Memory B cell (primary cell): ENCODE results near the gene KIAA0232.
"Not testable (repeated sequence)": the region's sequence is repeated elsewhere in the genome, so short reads cannot be mapped to it uniquely, and the experiment has no call there.

ENCODE experiments used
- ATAC-seq: fragments of 150-1000 bp; cut with Tn5 transposase; 2 replicates; pipeline ENCODE4 v1.10.0; 2021; ENCODE audit warnings: low read depth, mild to moderate bottlenecking, moderate library complexity
- DNase-seq, 2 donors: peaks; one replicate each; pipeline ENCODE4 v3.0.0; 2022; ENCODE audit warnings: low spot score in 2 of 2
- H3K27ac Mint-ChIP-seq: one replicate; pipeline ENCODE4 v1.8.0; 2022; ENCODE audit warnings: mild to moderate bottlenecking, moderate library complexity, mixed read lengths
- H3K27me3 Mint-ChIP-seq: one replicate; pipeline ENCODE4 v1.8.0; 2022; ENCODE audit warnings: mixed read lengths
- H3K36me3 Mint-ChIP-seq: one replicate; pipeline ENCODE4 v1.8.0; 2022; ENCODE audit warnings: mild to moderate bottlenecking, mixed read lengths
- H3K4me1 Mint-ChIP-seq: one replicate; pipeline ENCODE4 v1.8.0; 2022; ENCODE audit warnings: mixed read lengths
- H3K4me3 Mint-ChIP-seq: one replicate; pipeline ENCODE4 v1.8.0; 2022; ENCODE audit warnings: mild to moderate bottlenecking, moderate library complexity, mixed read lengths
- H3K9me3 Mint-ChIP-seq: one replicate; pipeline ENCODE4 v1.8.0; 2022; ENCODE audit warnings: mixed read lengths

The KIAA0232 gene

GRCh38 chr4:6824772-6825402 is 42.4 kb downstream of the KIAA0232 start:
- H3K4me3 Mint-ChIP-seq, result no peak overlapping the region
- peaks cover 2% of the 10 kb centered on the region for H3K4me1 Mint-ChIP-seq
- DNase-seq, result no peak
- no peak overlapping the region for H3K27ac Mint-ChIP-seq
- no peaks in the 10 kb centered on the region for H3K27me3 Mint-ChIP-seq
- no peak for ATAC-seq
- H3K36me3 Mint-ChIP-seq, result peaks cover 15% of the 10 kb centered on the region
- H3K9me3 Mint-ChIP-seq, result peaks cover 1% of the 10 kb centered on the region

- no peak overlapping the region for H3K4me3 Mint-ChIP-seq
- H3K27ac Mint-ChIP-seq, result no peak overlapping the region
- no peak for DNase-seq
- ATAC-seq, result no peak
- H3K27me3 Mint-ChIP-seq, result no peaks in the 10 kb centered on the region
- H3K9me3 Mint-ChIP-seq, result no peaks in the 10 kb centered on the region
- peaks cover 15% of the 10 kb centered on the region for H3K36me3 Mint-ChIP-seq
- H3K4me1 Mint-ChIP-seq, result peaks cover 2% of the 10 kb centered on the region
These were observed 42.9 kb downstream of the KIAA0232 start for GRCh38 chr4:6825403-6825802.

- H3K9me3 Mint-ChIP-seq, result no peaks in the 10 kb centered on the region
- H3K4me3 Mint-ChIP-seq, result no peak overlapping the region
- DNase-seq (no peak), ATAC-seq (no peak)
- no peaks in the 10 kb centered on the region for H3K27me3 Mint-ChIP-seq
- H3K36me3 Mint-ChIP-seq, result peaks cover 21% of the 10 kb centered on the region
- H3K27ac Mint-ChIP-seq, result no peak overlapping the region
- H3K4me1 Mint-ChIP-seq, result peaks cover 2% of the 10 kb centered on the region
These were observed 44.4 kb downstream of the KIAA0232 start for GRCh38 chr4:6826781-6827508.

- H3K4me3 Mint-ChIP-seq, result no peak overlapping the region
These were observed 46.6 kb downstream of the KIAA0232 start for GRCh38 chr4:6829086-6829485.

GRCh38 chr4:6834867-6835266 is 52.3 kb downstream of the KIAA0232 start:
- ATAC-seq (no peak), DNase-seq (no peak)
- Mint-ChIP-seq H3K4me3 (no peak overlapping the region), H3K27ac (no peak overlapping the region), H3K36me3 (peaks cover 28% of the 10 kb centered on the region), H3K4me1 (peaks cover 4% of the 10 kb centered on the region), H3K27me3 (no peaks in the 10 kb centered on the region), H3K9me3 (peaks cover 2% of the 10 kb centered on the region)

More at GRCh38 chr4:6829086-6829485, 46.6 kb downstream of the KIAA0232 start:
- H3K4me1 Mint-ChIP-seq, result peaks cover 2% of the 10 kb centered on the region
- peaks cover 30% of the 10 kb centered on the region for H3K36me3 Mint-ChIP-seq
- H3K9me3 Mint-ChIP-seq, result no peaks in the 10 kb centered on the region
- no peak overlapping the region for H3K27ac Mint-ChIP-seq
- ATAC-seq (no peak), DNase-seq (no peak)
- H3K27me3 Mint-ChIP-seq, result no peaks in the 10 kb centered on the region

- H3K27ac Mint-ChIP-seq, DNase-seq: not testable (repeated sequence)
These were observed 53.1 kb downstream of the KIAA0232 start for GRCh38 chr4:6835616-6836015.

GRCh38 chr4:6837106-6837505 is 54.6 kb downstream of the KIAA0232 start:
- not testable (repeated sequence) for H3K4me1 Mint-ChIP-seq, ATAC-seq, H3K27ac Mint-ChIP-seq

More at GRCh38 chr4:6835616-6836015, 53.1 kb downstream of the KIAA0232 start:
- H3K4me1 Mint-ChIP-seq, H3K4me3 Mint-ChIP-seq, H3K27me3 Mint-ChIP-seq, ATAC-seq, H3K9me3 Mint-ChIP-seq: not testable (repeated sequence)
- H3K36me3 Mint-ChIP-seq, result peaks cover 28% of the 10 kb centered on the region

GRCh38 chr4:6839579-6839978 is 57.1 kb downstream of the KIAA0232 start:
- peaks cover 24% of the 10 kb centered on the region for H3K36me3 Mint-ChIP-seq
- no peak overlapping the region for H3K27ac Mint-ChIP-seq
- H3K27me3 Mint-ChIP-seq, result no peaks in the 10 kb centered on the region
- H3K4me3 Mint-ChIP-seq, result no peak overlapping the region
- peaks cover 4% of the 10 kb centered on the region for H3K4me1 Mint-ChIP-seq
- ATAC-seq (no peak), DNase-seq (no peak)
- H3K9me3 Mint-ChIP-seq, result peaks cover 2% of the 10 kb centered on the region

More at GRCh38 chr4:6837106-6837505, 54.6 kb downstream of the KIAA0232 start:
- DNase-seq, H3K9me3 Mint-ChIP-seq, H3K4me3 Mint-ChIP-seq, H3K27me3 Mint-ChIP-seq: not testable (repeated sequence)
- H3K36me3 Mint-ChIP-seq, result peaks cover 21% of the 10 kb centered on the region

- Mint-ChIP-seq H3K4me1 (peaks cover 4% of the 10 kb centered on the region), H3K4me3 (no peak overlapping the region), H3K27ac (no peak overlapping the region), H3K9me3 (peaks cover 2% of the 10 kb centered on the region), H3K27me3 (no peaks in the 10 kb centered on the region), H3K36me3 (peaks cover 26% of the 10 kb centered on the region)
- ATAC-seq (no peak), DNase-seq (no peak)
These were observed 57.8 kb downstream of the KIAA0232 start for GRCh38 chr4:6840062-6840976.

GRCh38 chr4:6845027-6845426 is 62.5 kb downstream of the KIAA0232 start:
- Mint-ChIP-seq H3K4me3 (no peak overlapping the region), H3K9me3 (no peaks in the 10 kb centered on the region), H3K36me3 (peaks cover 23% of the 10 kb centered on the region), H3K27me3 (no peaks in the 10 kb centered on the region), H3K27ac (no peak overlapping the region), H3K4me1 (peaks cover 3% of the 10 kb centered on the region)
- DNase-seq (no peak), ATAC-seq (no peak)

GRCh38 chr4:6845574-6845973 is 63.0 kb downstream of the KIAA0232 start:
- Mint-ChIP-seq H3K4me1 (peaks cover 3% of the 10 kb centered on the region), H3K27ac (no peak overlapping the region), H3K36me3 (peaks cover 25% of the 10 kb centered on the region), H3K9me3 (no peaks in the 10 kb centered on the region), H3K4me3 (no peak overlapping the region), H3K27me3 (no peaks in the 10 kb centered on the region)
- no peak for DNase-seq
- no peak for ATAC-seq

- Mint-ChIP-seq H3K4me1 (peaks cover 3% of the 10 kb centered on the region), H3K9me3 (no peaks in the 10 kb centered on the region), H3K27ac (no peak overlapping the region), H3K27me3 (no peaks in the 10 kb centered on the region), H3K36me3 (peaks cover 27% of the 10 kb centered on the region), H3K4me3 (no peak overlapping the region)
- DNase-seq, result no peak
- no peak for ATAC-seq
These were observed 64.7 kb downstream of the KIAA0232 start for GRCh38 chr4:6847178-6847577.

- Mint-ChIP-seq H3K9me3 (no peaks in the 10 kb centered on the region), H3K27ac (no peak overlapping the region), H3K36me3 (peaks cover 25% of the 10 kb centered on the region), H3K4me3 (no peak overlapping the region), H3K4me1 (peaks cover 7% of the 10 kb centered on the region), H3K27me3 (no peaks in the 10 kb centered on the region)
- DNase-seq (no peak), ATAC-seq (no peak)
These were observed 66.3 kb downstream of the KIAA0232 start for GRCh38 chr4:6848717-6849305.

- peaks cover 13% of the 10 kb centered on the region for H3K4me1 Mint-ChIP-seq
- no peaks in the 10 kb centered on the region for H3K27me3 Mint-ChIP-seq
- ATAC-seq (no peak), DNase-seq (no peak)
- H3K4me3 Mint-ChIP-seq, result no peak overlapping the region
- H3K36me3 Mint-ChIP-seq, result peaks cover 18% of the 10 kb centered on the region
- H3K27ac Mint-ChIP-seq, result no peak overlapping the region
- H3K9me3 Mint-ChIP-seq, result no peaks in the 10 kb centered on the region
These were observed 67.2 kb downstream of the KIAA0232 start for GRCh38 chr4:6849691-6850090.
